ENCODE measurements around the gene POLDIP2. TPM values are rescaled to one million over a fixed set of nuclear protein-coding genes. Genes with fewer than 3 reads are reported as not detected.

The POLDIP2 gene
- total RNA-seq, 1 donor from 2014 or later = 79.3 TPM

GRCh38 chr17:28327031-28327607 lies 30.2 kb downstream of the POLDIP2 start:
- no peaks in the 10 kb centered on the region for H3K9me3 Mint-ChIP-seq
- no peaks in the 10 kb centered on the region for H3K27me3 Mint-ChIP-seq
- no peak overlapping the region for H3K27ac Mint-ChIP-seq
- TF ChIP-seq, protein P1, sequence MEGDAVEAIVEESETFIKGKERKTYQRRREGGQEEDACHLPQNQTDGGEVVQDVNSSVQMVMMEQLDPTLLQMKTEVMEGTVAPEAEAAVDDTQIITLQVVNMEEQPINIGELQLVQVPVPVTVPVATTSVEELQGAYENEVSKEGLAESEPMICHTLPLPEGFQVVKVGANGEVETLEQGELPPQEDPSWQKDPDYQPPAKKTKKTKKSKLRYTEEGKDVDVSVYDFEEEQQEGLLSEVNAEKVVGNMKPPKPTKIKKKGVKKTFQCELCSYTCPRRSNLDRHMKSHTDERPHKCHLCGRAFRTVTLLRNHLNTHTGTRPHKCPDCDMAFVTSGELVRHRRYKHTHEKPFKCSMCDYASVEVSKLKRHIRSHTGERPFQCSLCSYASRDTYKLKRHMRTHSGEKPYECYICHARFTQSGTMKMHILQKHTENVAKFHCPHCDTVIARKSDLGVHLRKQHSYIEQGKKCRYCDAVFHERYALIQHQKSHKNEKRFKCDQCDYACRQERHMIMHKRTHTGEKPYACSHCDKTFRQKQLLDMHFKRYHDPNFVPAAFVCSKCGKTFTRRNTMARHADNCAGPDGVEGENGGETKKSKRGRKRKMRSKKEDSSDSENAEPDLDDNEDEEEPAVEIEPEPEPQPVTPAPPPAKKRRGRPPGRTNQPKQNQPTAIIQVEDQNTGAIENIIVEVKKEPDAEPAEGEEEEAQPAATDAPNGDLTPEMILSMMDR (conservative IDR thresholded peaks at IDR 0.05) = no peak
- DNase-seq (ENCODE audit: extremely low spot score, unreplicated experiment) = peak; percentile 47
- peaks cover 33% of the 10 kb centered on the region for H3K4me1 Mint-ChIP-seq (ENCODE audit: unreplicated experiment)
- no peak overlapping the region for H3K4me3 Mint-ChIP-seq
- peaks cover 24% of the 10 kb centered on the region for H3K36me3 Mint-ChIP-seq

DNA sequence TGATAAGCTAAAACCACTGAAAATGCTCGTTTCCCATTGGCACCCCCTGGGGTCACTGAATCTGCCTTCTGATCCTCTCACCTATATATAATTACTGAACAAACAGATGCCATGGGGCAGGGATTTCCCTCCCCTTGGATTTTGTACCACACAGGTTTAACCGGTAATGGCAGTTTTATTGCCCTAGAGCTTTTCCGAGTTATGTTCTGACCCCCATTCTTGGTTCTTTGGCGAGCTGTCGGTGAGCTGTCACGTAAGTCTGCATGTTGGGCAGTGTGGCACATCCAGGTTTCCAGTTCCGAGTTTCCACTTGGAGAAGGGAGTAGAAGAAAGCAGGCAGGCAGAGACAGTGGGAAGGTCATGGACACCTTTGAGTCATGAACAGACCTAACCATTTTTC lies 31.2 kb downstream of the POLDIP2 start:
- Mint-ChIP-seq H3K36me3 (peaks cover 24% of the 10 kb centered on the region), H3K27me3 (no peaks in the 10 kb centered on the region), H3K27ac (peak overlapping the region; percentile 63), H3K4me3 (peak overlapping the region; percentile 50), H3K4me1 (ENCODE audit: unreplicated experiment) (peaks cover 37% of the 10 kb centered on the region), H3K9me3 (no peaks in the 10 kb centered on the region)
- DNase-seq (ENCODE audit: extremely low spot score, unreplicated experiment) = peak; percentile 39
- TF ChIP-seq, protein P1 (conservative IDR thresholded peaks at IDR 0.05) = no peak

- TF ChIP-seq, protein P1 (conservative IDR thresholded peaks at IDR 0.05) = no peak
- peaks cover 24% of the 10 kb centered on the region for H3K36me3 Mint-ChIP-seq
- DNase-seq (ENCODE audit: extremely low spot score, unreplicated experiment) = peak; percentile 29
- peaks cover 44% of the 10 kb centered on the region for H3K4me1 Mint-ChIP-seq (ENCODE audit: unreplicated experiment)
- peak overlapping the region; percentile 45 for H3K4me3 Mint-ChIP-seq
- H3K27ac Mint-ChIP-seq = peak overlapping the region; percentile 63
- H3K27me3 Mint-ChIP-seq = no peaks in the 10 kb centered on the region
- H3K9me3 Mint-ChIP-seq = no peaks in the 10 kb centered on the region
These were observed 32.1 kb downstream of the POLDIP2 start for GRCh38 chr17:28325211-28325610.

GRCh38 chr17:28324781-28325180 lies 32.5 kb downstream of the POLDIP2 start:
- peak overlapping the region; percentile 45 for H3K4me3 Mint-ChIP-seq
- no peak for DNase-seq (ENCODE audit: extremely low spot score, unreplicated experiment)
- no peaks in the 10 kb centered on the region for H3K9me3 Mint-ChIP-seq
- peaks cover 24% of the 10 kb centered on the region for H3K36me3 Mint-ChIP-seq
- peak overlapping the region; percentile 63 for H3K27ac Mint-ChIP-seq
- no peaks in the 10 kb centered on the region for H3K27me3 Mint-ChIP-seq
- H3K4me1 Mint-ChIP-seq (ENCODE audit: unreplicated experiment) = peaks cover 48% of the 10 kb centered on the region
- TF ChIP-seq, protein P1 (conservative IDR thresholded peaks at IDR 0.05) = no peak

- Mint-ChIP-seq H3K27me3 (no peaks in the 10 kb centered on the region), H3K9me3 (no peaks in the 10 kb centered on the region), H3K4me1 (ENCODE audit: unreplicated experiment) (peaks cover 48% of the 10 kb centered on the region), H3K27ac (no peak overlapping the region), H3K36me3 (peaks cover 24% of the 10 kb centered on the region), H3K4me3 (peak overlapping the region; percentile 28)
- TF ChIP-seq, protein P1 (conservative IDR thresholded peaks at IDR 0.05) = no peak
- DNase-seq (ENCODE audit: extremely low spot score, unreplicated experiment) = peak; percentile 24
These were observed 33.0 kb downstream of the POLDIP2 start for GRCh38 chr17:28324267-28324745.
